AG09309 (cell line): ENCODE results near the gene SBNO2.

Experiments used
- DNase-seq: peaks from one replicate; pipeline ENCODE4 v3.0.0-alpha.2; 2010; ENCODE audit warnings: low read depth
- H3K4me3 ChIP-seq: 2 replicates; pipeline ENCODE4 v1.5.1; 2011; ENCODE audit warnings: mild to moderate bottlenecking, low read depth, low read length, moderate library complexity; ENCODE audit not compliant: control insufficient read depth
- CTCF ChIP-seq: IDR thresholded peaks from 2 replicates; pipeline ENCODE4 v1.5.1; 2011; ENCODE audit warnings: mild to moderate bottlenecking, low read depth, low read length, inconsistent platforms; ENCODE audit not compliant: insufficient read depth, control insufficient read depth; ENCODE audit errors: missing control alignments

The SBNO2 gene

GRCh38 chr19:1103132-1103707 lies 70.8 kb downstream of the SBNO2 start:
- H3K4me3 ChIP-seq, result peak overlapping the region; percentile 26
- DNase-seq, result no peak

GRCh38 chr19:1102407-1103131 lies 71.5 kb downstream of the SBNO2 start:
- DNase-seq, result peak; percentile 99
- TF ChIP-seq CTCF, result no peak
- H3K4me3 ChIP-seq, result no peak overlapping the region

More at GRCh38 chr19:1103132-1103707, 70.8 kb downstream of the SBNO2 start:
- TF ChIP-seq CTCF, result no peak

- H3K4me3 ChIP-seq, result no peak overlapping the region
- DNase-seq, result no peak
- TF ChIP-seq CTCF, result no peak
Observed at GRCh38 chr19:1101337-1101698, 72.8 kb downstream of the SBNO2 start.

- DNase-seq, result no peak
- no peak for TF ChIP-seq CTCF
- H3K4me3 ChIP-seq, result no peak overlapping the region
Observed at GRCh38 chr19:1098177-1099051, 75.7 kb downstream of the SBNO2 start.

- TF ChIP-seq CTCF, result no peak
- no peak for DNase-seq
- H3K4me3 ChIP-seq, result no peak overlapping the region
Observed at GRCh38 chr19:1097810-1098176, 76.3 kb downstream of the SBNO2 start.

GRCh38 chr19:1094978-1095701 lies 78.9 kb downstream of the SBNO2 start, which contains the start of gene POLR2E:
Gene POLR2E, minus strand, starts transcription at chr19:1095375. Its CDS starts 60 bp downstream, at chr19:1095315.
- no peak for TF ChIP-seq CTCF
- H3K4me3 ChIP-seq, result peak within 1 kb of the TSS; percentile 69
- DNase-seq, result peak; percentile 89
